MG63 (cell line): Measurements from ENCODE around the gene RPS6KB1. TPM values are rescaled to one million over a fixed set of nuclear protein-coding genes. Genes with fewer than 3 reads are reported as not detected.
"Not testable (repeated sequence)": the region's sequence is repeated elsewhere in the genome, so short reads cannot be mapped to it uniquely, and the experiment has no call there.

Source experiments
- DNase-seq: peaks from one replicate; pipeline ENCODE4 v3.0.0-alpha.2; 2020
- H3K27me3 ChIP-seq: fragments of 250-450 bp; sonication (Bioruptor Pico); 2 replicates; pipeline ENCODE4 v1.5.1; 2020; ENCODE audit warnings: mild to moderate bottlenecking, moderate library complexity
- H3K36me3 ChIP-seq: fragments of 250-450 bp; sonication (Bioruptor Pico); 2 replicates; pipeline ENCODE4 v1.5.1; 2020; ENCODE audit warnings: mild to moderate bottlenecking, moderate library complexity
- H3K4me3 ChIP-seq: fragments of 250-450 bp; sonication (Bioruptor Pico); 2 replicates; pipeline ENCODE4 v1.5.1; 2020; ENCODE audit warnings: mild to moderate bottlenecking, moderate library complexity
- H3K9me3 ChIP-seq: fragments of 250-450 bp; sonication (Bioruptor Pico); 2 replicates; pipeline ENCODE4 v1.5.1; 2020; ENCODE audit warnings: mild to moderate bottlenecking, moderate library complexity
- total RNA-seq: library from RNA; depleted of rRNA; stranded (reverse); fragments of >200 nt; shearing (Covaris generic); gene quantifications from 2 replicates; pipeline ENCODE4 v1.2.3, GENCODE V29; 2014; ENCODE audit warnings: low replicate concordance; rRNA removed

Gene RPS6KB1
- total RNA-seq, 1 experiment from 2014 or later = 10.0 TPM

GRCh38 chr17:59964482-59965328 lies 71.8 kb downstream of the RPS6KB1 start, which contains the start of gene RNFT1:
RNFT1 (minus strand) TSS chr17:59964740; CDS start chr17:59964663, 77 bp downstream.
- H3K9me3 ChIP-seq = no peaks in the 10 kb centered on the region
- peak within 1 kb of the TSS; percentile 71 for H3K4me3 ChIP-seq
- DNase-seq = peak; percentile 91
- no peaks in the 10 kb centered on the region for H3K36me3 ChIP-seq
- no peaks in the 10 kb centered on the region for H3K27me3 ChIP-seq

- H3K4me3 ChIP-seq, H3K36me3 ChIP-seq, H3K9me3 ChIP-seq, DNase-seq, H3K27me3 ChIP-seq: not testable (repeated sequence)
These were observed 78.8 kb downstream of the RPS6KB1 start for GRCh38 chr17:59971771-59972170.

GRCh38 chr17:59972778-59973177 lies 79.9 kb downstream of the RPS6KB1 start:
- Histone ChIP-seq H3K4me3 (no peak overlapping the region), H3K36me3 (no peaks in the 10 kb centered on the region), H3K9me3 (no peaks in the 10 kb centered on the region), H3K27me3 (no peaks in the 10 kb centered on the region)
- peak; percentile 19 for DNase-seq

GRCh38 chr17:59973483-59973882 lies 80.6 kb downstream of the RPS6KB1 start:
- not testable (repeated sequence) for H3K9me3 ChIP-seq, DNase-seq, H3K27me3 ChIP-seq, H3K36me3 ChIP-seq, H3K4me3 ChIP-seq

- H3K9me3 ChIP-seq, H3K4me3 ChIP-seq, H3K27me3 ChIP-seq, H3K36me3 ChIP-seq, DNase-seq: not testable (repeated sequence)
These were observed 82.2 kb downstream of the RPS6KB1 start for GRCh38 chr17:59975166-59975565.

- H3K27me3 ChIP-seq, H3K9me3 ChIP-seq, H3K4me3 ChIP-seq, H3K36me3 ChIP-seq, DNase-seq: not testable (repeated sequence)
These were observed 103.7 kb downstream of the RPS6KB1 start for GRCh38 chr17:59996608-59997007.

Other genes with a start within 250 kb of the RPS6KB1 start
- 38.1 and 40.6 TPM in 2 replicates for gene PTRH2, start 185.7 kb upstream of the RPS6KB1 start, total RNA-seq
- gene VMP1, start 185.5 kb upstream of the RPS6KB1 start, total RNA-seq = 161 and 190 TPM in 2 replicates
- gene TUBD1, start 178 bp upstream of the RPS6KB1 start, total RNA-seq = 12.9 and 13.6 TPM in 2 replicates
- 8.6 and 24.1 TPM in 2 replicates for gene RNFT1, start 71.6 kb downstream of the RPS6KB1 start, total RNA-seq
- 9.8 and 11.7 TPM in 2 replicates for gene HEATR6, start 185.8 kb downstream of the RPS6KB1 start, total RNA-seq